ENCODE results near the gene RAB3A. TPM values are rescaled to one million over a fixed set of nuclear protein-coding genes. Genes with fewer than 3 reads are reported as not detected.

Gene RAB3A
- total and polyA plus RNA-seq, 9 of the 15 experiments (the other 6 are each of a cell fraction or from before 2014, with no cell fraction given), result 0.17 to 5.1 (median 0.90) TPM; not detected in 1

DNA sequence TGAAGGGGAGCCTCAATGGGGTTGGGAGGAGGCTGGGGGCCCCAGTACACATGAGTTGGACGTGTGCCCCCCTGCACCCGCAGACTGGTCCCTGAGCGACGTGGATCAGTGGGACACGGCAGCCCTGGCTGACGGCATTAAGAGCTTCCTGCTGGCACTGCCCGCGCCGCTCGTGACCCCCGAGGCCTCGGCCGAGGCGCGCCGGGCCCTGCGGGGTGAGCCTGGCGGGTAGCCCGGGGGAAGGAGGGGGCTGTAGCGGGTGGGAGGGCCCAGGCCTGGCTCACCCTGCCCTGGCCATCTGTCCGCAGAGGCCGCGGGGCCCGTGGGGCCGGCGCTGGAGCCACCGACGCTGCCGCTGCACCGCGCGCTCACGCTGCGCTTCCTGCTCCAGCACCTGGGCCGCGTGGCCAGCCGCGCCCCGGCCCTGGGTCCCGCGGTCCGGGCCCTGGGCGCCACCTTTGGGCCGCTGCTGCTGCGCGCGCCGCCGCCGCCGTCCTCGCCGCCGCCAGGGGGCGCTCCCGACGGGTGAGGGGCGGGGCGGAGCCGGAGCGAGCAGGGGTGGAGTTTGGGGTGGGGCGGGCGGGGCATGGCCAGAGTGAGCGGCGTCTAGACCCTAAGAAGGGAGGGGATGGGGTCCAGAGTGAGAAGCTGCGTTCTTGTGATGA is 42.7 kb downstream of the RAB3A start (continued):
- TF ChIP-seq PHF8 (IDR thresholded peaks at IDR 0.05; ENCODE audit: borderline replicate concordance, low read length) (peak; percentile 67; the same call in 1 of the 2 replicates), TEAD1 (CRISPR knock-in tag; IDR thresholded peaks at IDR 0.05) (peak in 1 of 2 experiments; percentile 32; a peak in 1 of 4 replicates), DNMT1 (IDR thresholded peaks at IDR 0.05) (no peak), ZKSCAN3 (CRISPR knock-in tag; IDR thresholded peaks at IDR 0.05) (no peak), BRD9 (IDR thresholded peaks at IDR 0.05; ENCODE audit: low read depth, partially characterized antibody) (no peak), MYC (IDR thresholded peaks at IDR 0.05; ENCODE audit: low read depth, low read length) (peak; percentile 97), MYC (CRISPR knock-in tag; IDR thresholded peaks at IDR 0.05; ENCODE audit: borderline replicate concordance, low read depth) (no peak), FOXP1 (CRISPR knock-in tag; IDR thresholded peaks at IDR 0.05) (no peak), ZNF589 (CRISPR knock-in tag; IDR thresholded peaks at IDR 0.05; ENCODE audit: low read depth) (peak; percentile 56; the same call in 1 of the 2 replicates), SMAD4 (CRISPR knock-in tag; conservative IDR thresholded peaks at IDR 0.05) (peak; percentile 61), ZBTB7A (IDR thresholded peaks at IDR 0.05; ENCODE audit: borderline replicate concordance, control insufficient read depth, low read depth, low read length) (peak; percentile 58; the same call in 1 of the 2 replicates), HSF4 (CRISPR knock-in tag; IDR thresholded peaks at IDR 0.05; ENCODE audit: borderline replicate concordance) (no peak), RCOR1 (IDR thresholded peaks at IDR 0.05; ENCODE audit: borderline replicate concordance in 1 of 2, low read depth in 2 of 2, low read length in 2 of 2) (no peak), ZNF23 (CRISPR knock-in tag; IDR thresholded peaks at IDR 0.05) (no peak)
- TF ChIP-seq, protein P1, sequence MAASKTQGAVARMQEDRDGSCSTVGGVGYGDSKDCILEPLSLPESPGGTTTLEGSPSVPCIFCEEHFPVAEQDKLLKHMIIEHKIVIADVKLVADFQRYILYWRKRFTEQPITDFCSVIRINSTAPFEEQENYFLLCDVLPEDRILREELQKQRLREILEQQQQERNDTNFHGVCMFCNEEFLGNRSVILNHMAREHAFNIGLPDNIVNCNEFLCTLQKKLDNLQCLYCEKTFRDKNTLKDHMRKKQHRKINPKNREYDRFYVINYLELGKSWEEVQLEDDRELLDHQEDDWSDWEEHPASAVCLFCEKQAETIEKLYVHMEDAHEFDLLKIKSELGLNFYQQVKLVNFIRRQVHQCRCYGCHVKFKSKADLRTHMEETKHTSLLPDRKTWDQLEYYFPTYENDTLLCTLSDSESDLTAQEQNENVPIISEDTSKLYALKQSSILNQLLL (CRISPR knock-in tag; IDR thresholded peaks at IDR 0.05; ENCODE audit: borderline replicate concordance), result no peak
- TF ChIP-seq, protein P2, sequence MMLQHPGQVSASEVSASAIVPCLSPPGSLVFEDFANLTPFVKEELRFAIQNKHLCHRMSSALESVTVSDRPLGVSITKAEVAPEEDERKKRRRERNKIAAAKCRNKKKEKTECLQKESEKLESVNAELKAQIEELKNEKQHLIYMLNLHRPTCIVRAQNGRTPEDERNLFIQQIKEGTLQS (IDR thresholded peaks at IDR 0.05), result no peak
- TF ChIP-seq, protein P2 (CRISPR knock-in tag; conservative IDR thresholded peaks at IDR 0.05), result no peak
- TF ChIP-seq, protein P3, sequence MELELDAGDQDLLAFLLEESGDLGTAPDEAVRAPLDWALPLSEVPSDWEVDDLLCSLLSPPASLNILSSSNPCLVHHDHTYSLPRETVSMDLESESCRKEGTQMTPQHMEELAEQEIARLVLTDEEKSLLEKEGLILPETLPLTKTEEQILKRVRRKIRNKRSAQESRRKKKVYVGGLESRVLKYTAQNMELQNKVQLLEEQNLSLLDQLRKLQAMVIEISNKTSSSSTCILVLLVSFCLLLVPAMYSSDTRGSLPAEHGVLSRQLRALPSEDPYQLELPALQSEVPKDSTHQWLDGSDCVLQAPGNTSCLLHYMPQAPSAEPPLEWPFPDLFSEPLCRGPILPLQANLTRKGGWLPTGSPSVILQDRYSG (tag; conservative IDR thresholded peaks at IDR 0.05; ENCODE audit: low read depth), result no peak
